ENCODE results near the gene UBASH3A.

The UBASH3A gene

GRCh38 chr21:42412636-42412933 is 8.9 kb downstream of the UBASH3A start:
- no peak for DNase-seq

GRCh38 chr21:42413093-42413492 is 9.4 kb downstream of the UBASH3A start:
- DNase-seq: no peak

GRCh38 chr21:42413500-42413899 is 9.8 kb downstream of the UBASH3A start:
- DNase-seq: no peak

GRCh38 chr21:42414066-42414465 is 10.4 kb downstream of the UBASH3A start:
- DNase-seq: no peak

GRCh38 chr21:42414553-42414927 is 10.8 kb downstream of the UBASH3A start:
- DNase-seq: no peak

- no peak for DNase-seq
These were observed 11.4 kb downstream of the UBASH3A start for GRCh38 chr21:42414928-42415769.

GRCh38 chr21:42417533-42417932 is 13.8 kb downstream of the UBASH3A start:
- no peak for DNase-seq

GRCh38 chr21:42418886-42419285 is 15.2 kb downstream of the UBASH3A start:
- no peak for DNase-seq

- DNase-seq: no peak
These were observed 16.1 kb downstream of the UBASH3A start for GRCh38 chr21:42419845-42420244.

- DNase-seq: no peak
These were observed 17.5 kb downstream of the UBASH3A start for GRCh38 chr21:42421018-42421793.

GRCh38 chr21:42423197-42423675 is 19.5 kb downstream of the UBASH3A start:
- DNase-seq: no peak

GRCh38 chr21:42423685-42424084 is 20.0 kb downstream of the UBASH3A start:
- DNase-seq: no peak

- no peak for DNase-seq
These were observed 21.3 kb downstream of the UBASH3A start for GRCh38 chr21:42424914-42425541.

GRCh38 chr21:42425591-42425990 is 21.9 kb downstream of the UBASH3A start:
- DNase-seq: peak; percentile 68

- DNase-seq: no peak
These were observed 22.7 kb downstream of the UBASH3A start for GRCh38 chr21:42426424-42426823.

GRCh38 chr21:42426876-42427480 is 23.3 kb downstream of the UBASH3A start:
- no peak for DNase-seq

GRCh38 chr21:42427809-42428419 is 24.2 kb downstream of the UBASH3A start:
- DNase-seq: no peak

- DNase-seq: no peak
These were observed 25.3 kb downstream of the UBASH3A start for GRCh38 chr21:42429021-42429420.

- no peak for DNase-seq
These were observed 26.2 kb downstream of the UBASH3A start for GRCh38 chr21:42429856-42430255.

- no peak for DNase-seq
These were observed 26.8 kb downstream of the UBASH3A start for GRCh38 chr21:42430521-42430920.

- DNase-seq: no peak
These were observed 27.5 kb downstream of the UBASH3A start for GRCh38 chr21:42431196-42431595.

- no peak for DNase-seq
These were observed 29.0 kb downstream of the UBASH3A start for GRCh38 chr21:42432695-42433094.

Measured in NCI-H526 treated with DMSO at 0.1 percent for 48 hours (cell line).